ENCODE data around the gene CTCFL.

- no peak for TF ChIP-seq POLR2A (IDR thresholded peaks at IDR 0.05; ENCODE audit: low read depth, low read length)
- no peak for TF ChIP-seq POLR2AphosphoS5 (IDR thresholded peaks at IDR 0.05; ENCODE audit: low read depth, low read length)
- TF ChIP-seq TAF1 (IDR thresholded peaks at IDR 0.05; ENCODE audit: borderline replicate concordance, low read depth, low read length): no peak
Measured at GRCh38 chr20:57557926-57558613, 33.1 kb upstream of the CTCFL start.
